Measurements from ENCODE around the gene LYPLAL1. TPM values are rescaled to one million over a fixed set of nuclear protein-coding genes. Genes with fewer than 3 reads are reported as not detected.
A peak's percentile ranks its signal among the peaks of the same experiment; 100 is the strongest.

LYPLAL1 gene
- total and polyA plus RNA-seq, 9 of the 15 experiments (the other 6 are each of a cell fraction or from before 2014, with no cell fraction given): 14.9 to 179 (median 46.3) TPM

DNA sequence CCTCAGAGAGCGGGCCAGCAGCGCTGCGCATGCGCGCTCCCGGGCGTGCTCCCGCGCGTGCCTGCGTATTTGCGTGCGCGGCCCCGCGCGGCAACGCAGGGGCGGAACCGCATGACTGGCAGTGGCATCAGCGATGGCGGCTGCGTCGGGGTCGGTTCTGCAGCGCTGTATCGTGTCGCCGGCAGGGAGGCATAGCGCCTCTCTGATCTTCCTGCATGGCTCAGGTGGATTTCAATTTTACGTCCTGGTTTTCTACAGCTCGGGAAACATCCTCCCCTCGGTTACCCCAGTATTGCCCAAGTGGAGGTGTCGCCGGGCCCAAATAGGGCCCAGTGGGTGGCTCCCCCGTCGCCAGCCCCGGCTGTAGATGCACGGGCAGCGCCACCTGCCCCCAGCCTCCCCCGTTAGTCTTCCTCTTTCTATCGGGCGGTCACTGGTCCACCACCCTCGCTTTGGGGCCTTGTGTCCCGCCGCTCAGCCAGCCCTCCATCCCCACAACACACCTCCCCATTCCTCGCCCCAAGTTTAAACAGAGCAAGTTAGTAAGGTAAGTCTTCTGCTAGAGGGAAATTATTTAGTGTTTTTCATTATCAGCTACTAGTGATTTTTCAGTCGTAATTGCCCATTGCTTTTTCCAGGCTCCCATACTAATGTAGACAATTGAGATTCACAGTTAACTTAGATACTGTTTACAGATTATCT, at the start of gene LYPLAL1 (continued):
- TF ChIP-seq ZBTB1 (CRISPR knock-in tag; IDR thresholded peaks at IDR 0.05; ENCODE audit: borderline replicate concordance, low read depth) (no peak), ZSCAN32 (CRISPR knock-in tag; IDR thresholded peaks at IDR 0.05) (peak; percentile 58; the same call in 1 of the 2 replicates), DDX20 (tag; IDR thresholded peaks at IDR 0.05; ENCODE audit: low read depth) (no peak), PRMT5 (CRISPR knock-in tag; IDR thresholded peaks at IDR 0.05) (no peak), ZNF76 (CRISPR knock-in tag; IDR thresholded peaks at IDR 0.05; ENCODE audit: borderline replicate concordance) (peak; percentile 86; the same call in 1 of the 2 replicates), HOXB6 (CRISPR knock-in tag; IDR thresholded peaks at IDR 0.05; ENCODE audit: borderline replicate concordance) (no peak), ZNF436 (CRISPR knock-in tag; IDR thresholded peaks at IDR 0.05) (no peak), GABPB1 (CRISPR knock-in tag; IDR thresholded peaks at IDR 0.05) (no peak), TCF7 (IDR thresholded peaks at IDR 0.05; ENCODE audit: borderline replicate concordance) (no peak), NR4A1 (CRISPR knock-in tag; IDR thresholded peaks at IDR 0.05) (peak; percentile 84), NR4A1 (tag; IDR thresholded peaks at IDR 0.05) (0 out of 2 replicates have a peak, but pooled peaks have one; percentile 75), EP300 (IDR thresholded peaks at IDR 0.05; ENCODE audit: low read length) (peak; percentile 27; the same call in 1 of the 2 replicates), POU5F1 (IDR thresholded peaks at IDR 0.05; ENCODE audit: borderline replicate concordance, low read depth, low read length, partially characterized antibody) (no peak), ETV5 (CRISPR knock-in tag; IDR thresholded peaks at IDR 0.05; ENCODE audit: low read depth) (no peak), CEBPB (tag; IDR thresholded peaks at IDR 0.05) (peak; percentile 51), KLF1 (tag; IDR thresholded peaks at IDR 0.05) (peak; percentile 86), TFAM (CRISPR knock-in tag; conservative IDR thresholded peaks at IDR 0.05) (no peak), SUPT5H (IDR thresholded peaks at IDR 0.05) (peak; percentile 96), GTF2E2 (tag; IDR thresholded peaks at IDR 0.05) (peak; percentile 84; the same call in 1 of the 2 replicates), FOXJ3 (CRISPR knock-in tag; IDR thresholded peaks at IDR 0.05) (no peak), FOXP1 (CRISPR knock-in tag; IDR thresholded peaks at IDR 0.05) (0 out of 2 replicates have a peak, but pooled peaks have one; percentile 25)
- TF ChIP-seq, protein P1, sequence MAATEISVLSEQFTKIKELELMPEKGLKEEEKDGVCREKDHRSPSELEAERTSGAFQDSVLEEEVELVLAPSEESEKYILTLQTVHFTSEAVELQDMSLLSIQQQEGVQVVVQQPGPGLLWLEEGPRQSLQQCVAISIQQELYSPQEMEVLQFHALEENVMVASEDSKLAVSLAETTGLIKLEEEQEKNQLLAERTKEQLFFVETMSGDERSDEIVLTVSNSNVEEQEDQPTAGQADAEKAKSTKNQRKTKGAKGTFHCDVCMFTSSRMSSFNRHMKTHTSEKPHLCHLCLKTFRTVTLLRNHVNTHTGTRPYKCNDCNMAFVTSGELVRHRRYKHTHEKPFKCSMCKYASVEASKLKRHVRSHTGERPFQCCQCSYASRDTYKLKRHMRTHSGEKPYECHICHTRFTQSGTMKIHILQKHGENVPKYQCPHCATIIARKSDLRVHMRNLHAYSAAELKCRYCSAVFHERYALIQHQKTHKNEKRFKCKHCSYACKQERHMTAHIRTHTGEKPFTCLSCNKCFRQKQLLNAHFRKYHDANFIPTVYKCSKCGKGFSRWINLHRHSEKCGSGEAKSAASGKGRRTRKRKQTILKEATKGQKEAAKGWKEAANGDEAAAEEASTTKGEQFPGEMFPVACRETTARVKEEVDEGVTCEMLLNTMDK (IDR thresholded peaks at IDR 0.05; ENCODE audit: borderline replicate concordance, insufficient read depth, low read depth, low read length, poor library complexity, severe bottlenecking): no peak
- TF ChIP-seq, protein P2, sequence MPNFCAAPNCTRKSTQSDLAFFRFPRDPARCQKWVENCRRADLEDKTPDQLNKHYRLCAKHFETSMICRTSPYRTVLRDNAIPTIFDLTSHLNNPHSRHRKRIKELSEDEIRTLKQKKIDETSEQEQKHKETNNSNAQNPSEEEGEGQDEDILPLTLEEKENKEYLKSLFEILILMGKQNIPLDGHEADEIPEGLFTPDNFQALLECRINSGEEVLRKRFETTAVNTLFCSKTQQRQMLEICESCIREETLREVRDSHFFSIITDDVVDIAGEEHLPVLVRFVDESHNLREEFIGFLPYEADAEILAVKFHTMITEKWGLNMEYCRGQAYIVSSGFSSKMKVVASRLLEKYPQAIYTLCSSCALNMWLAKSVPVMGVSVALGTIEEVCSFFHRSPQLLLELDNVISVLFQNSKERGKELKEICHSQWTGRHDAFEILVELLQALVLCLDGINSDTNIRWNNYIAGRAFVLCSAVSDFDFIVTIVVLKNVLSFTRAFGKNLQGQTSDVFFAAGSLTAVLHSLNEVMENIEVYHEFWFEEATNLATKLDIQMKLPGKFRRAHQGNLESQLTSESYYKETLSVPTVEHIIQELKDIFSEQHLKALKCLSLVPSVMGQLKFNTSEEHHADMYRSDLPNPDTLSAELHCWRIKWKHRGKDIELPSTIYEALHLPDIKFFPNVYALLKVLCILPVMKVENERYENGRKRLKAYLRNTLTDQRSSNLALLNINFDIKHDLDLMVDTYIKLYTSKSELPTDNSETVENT (CRISPR knock-in tag; IDR thresholded peaks at IDR 0.05): peak; percentile 89
- TF ChIP-seq, protein P3, sequence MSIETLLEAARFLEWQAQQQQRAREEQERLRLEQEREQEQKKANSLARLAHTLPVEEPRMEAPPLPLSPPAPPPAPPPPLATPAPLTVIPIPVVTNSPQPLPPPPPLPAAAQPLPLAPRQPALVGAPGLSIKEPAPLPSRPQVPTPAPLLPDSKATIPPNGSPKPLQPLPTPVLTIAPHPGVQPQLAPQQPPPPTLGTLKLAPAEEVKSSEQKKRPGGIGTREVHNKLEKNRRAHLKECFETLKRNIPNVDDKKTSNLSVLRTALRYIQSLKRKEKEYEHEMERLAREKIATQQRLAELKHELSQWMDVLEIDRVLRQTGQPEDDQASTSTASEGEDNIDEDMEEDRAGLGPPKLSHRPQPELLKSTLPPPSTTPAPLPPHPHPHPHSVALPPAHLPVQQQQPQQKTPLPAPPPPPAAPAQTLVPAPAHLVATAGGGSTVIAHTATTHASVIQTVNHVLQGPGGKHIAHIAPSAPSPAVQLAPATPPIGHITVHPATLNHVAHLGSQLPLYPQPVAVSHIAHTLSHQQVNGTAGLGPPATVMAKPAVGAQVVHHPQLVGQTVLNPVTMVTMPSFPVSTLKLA (conservative IDR thresholded peaks at IDR 0.05): peak; percentile 73 to 80; a peak in 3 of 4 replicates
